ENCODE measurements around the gene SBNO2. TPM values are rescaled to one million over a fixed set of nuclear protein-coding genes. Genes with fewer than 3 reads are reported as not detected.

Gene SBNO2
- total RNA-seq, 1 experiment from 2014 or later = 46.3 TPM

DNA sequence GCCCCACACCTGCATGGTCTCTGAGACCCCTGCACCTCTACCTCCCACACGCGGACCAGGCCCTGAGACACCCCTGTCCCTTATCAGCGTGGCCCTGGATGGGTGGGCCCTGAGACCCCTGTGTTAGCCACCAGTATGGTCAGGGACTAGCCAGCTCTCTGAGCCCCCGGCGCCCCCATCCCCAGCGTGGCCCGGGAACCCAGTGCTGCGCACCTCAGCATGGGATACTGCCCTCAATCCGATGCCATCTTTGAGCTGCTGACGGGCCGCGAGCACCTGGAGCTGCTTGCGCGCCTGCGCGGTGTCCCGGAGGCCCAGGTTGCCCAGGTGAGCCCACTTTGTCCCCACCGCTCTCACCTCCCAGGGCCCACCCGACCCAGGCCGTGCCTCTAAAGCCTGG lies 112.1 kb downstream of the SBNO2 start:
- Mint-ChIP-seq H3K9me3 (no peaks in the 10 kb centered on the region), H3K27ac (peak overlapping the region in 1 of 3 experiments; percentile 93; a peak in 2 of 7 replicates)
- no peak overlapping the region for H2BK5ac ChIP-seq (ENCODE audit: insufficient read length, low read length)

More for the DNA sequence above, 112.1 kb downstream of the SBNO2 start:
- DNase-seq = no peak
- Histone ChIP-seq H2AFZ (ENCODE audit: low read length) (no peak overlapping the region), H2BK20ac (ENCODE audit: low read depth, low read length, poor library complexity, severe bottlenecking) (no peak overlapping the region), H3K27ac (ENCODE audit: insufficient read length, low read depth, low read length) (no peak overlapping the region), H4K5ac (ENCODE audit: insufficient read length, low read depth, low read length) (no peak overlapping the region), H2BK12ac (ENCODE audit: insufficient read length, low read depth, low read length) (no peak overlapping the region), H3K27me3 (ENCODE audit: insufficient read depth, low read length) (no peaks in the 10 kb centered on the region; the same call in 1 of the 2 replicates), H3K4me1 (ENCODE audit: insufficient read depth, low read length) (peaks cover 5% of the 10 kb centered on the region; the same call in 1 of the 2 replicates), H3K56ac (ENCODE audit: insufficient read length, low read depth, low read length) (no peak overlapping the region), H3K23ac (ENCODE audit: insufficient read length, low read depth, low read length) (no peak overlapping the region), H3K9ac (ENCODE audit: extremely low read depth, insufficient read length, low read length) (no peak overlapping the region), H3T11ph (ENCODE audit: low read length) (no peak overlapping the region), H4K8ac (replicated peaks; ENCODE audit: insufficient read length, low read depth, low read length) (no peak overlapping the region), H3K23me2 (ENCODE audit: insufficient read length, low read depth, low read length, poor library complexity, severe bottlenecking) (peaks cover 19% of the 10 kb centered on the region), H3K79me1 (ENCODE audit: insufficient read depth, low read depth, low read length, poor library complexity, severe bottlenecking) (no peaks in the 10 kb centered on the region), H3K4ac (ENCODE audit: low read depth, low read length) (no peak overlapping the region), H3K4me2 (ENCODE audit: insufficient read depth, insufficient read length, low read length) (peak overlapping the region; percentile 14), H3K9me3 (ENCODE audit: control insufficient read depth, low read depth, low read length) (peaks cover 15% of the 10 kb centered on the region), H4K20me1 (ENCODE audit: control insufficient read depth, insufficient read depth, insufficient read length) (no peaks in the 10 kb centered on the region), H2AK5ac (ENCODE audit: insufficient read length, low read length) (no peak overlapping the region), H2BK120ac (ENCODE audit: low read depth, low read length, poor library complexity, severe bottlenecking) (no peak overlapping the region), H3K18ac (ENCODE audit: insufficient read length, low read depth, low read length) (peak overlapping the region; percentile 54), H3K14ac (ENCODE audit: insufficient read depth, low read length) (peak overlapping the region; percentile 16), H3K79me2 (ENCODE audit: insufficient read depth, low read length) (no peaks in the 10 kb centered on the region), H2BK15ac (ENCODE audit: low read depth, low read length) (no peak overlapping the region), H4K91ac (ENCODE audit: insufficient read length, low read depth, low read length) (no peak overlapping the region)
- H3K4me1 Mint-ChIP-seq = peaks cover 11 to 32% of the 10 kb centered on the region in 2 experiments
- TF ChIP-seq, protein P1, sequence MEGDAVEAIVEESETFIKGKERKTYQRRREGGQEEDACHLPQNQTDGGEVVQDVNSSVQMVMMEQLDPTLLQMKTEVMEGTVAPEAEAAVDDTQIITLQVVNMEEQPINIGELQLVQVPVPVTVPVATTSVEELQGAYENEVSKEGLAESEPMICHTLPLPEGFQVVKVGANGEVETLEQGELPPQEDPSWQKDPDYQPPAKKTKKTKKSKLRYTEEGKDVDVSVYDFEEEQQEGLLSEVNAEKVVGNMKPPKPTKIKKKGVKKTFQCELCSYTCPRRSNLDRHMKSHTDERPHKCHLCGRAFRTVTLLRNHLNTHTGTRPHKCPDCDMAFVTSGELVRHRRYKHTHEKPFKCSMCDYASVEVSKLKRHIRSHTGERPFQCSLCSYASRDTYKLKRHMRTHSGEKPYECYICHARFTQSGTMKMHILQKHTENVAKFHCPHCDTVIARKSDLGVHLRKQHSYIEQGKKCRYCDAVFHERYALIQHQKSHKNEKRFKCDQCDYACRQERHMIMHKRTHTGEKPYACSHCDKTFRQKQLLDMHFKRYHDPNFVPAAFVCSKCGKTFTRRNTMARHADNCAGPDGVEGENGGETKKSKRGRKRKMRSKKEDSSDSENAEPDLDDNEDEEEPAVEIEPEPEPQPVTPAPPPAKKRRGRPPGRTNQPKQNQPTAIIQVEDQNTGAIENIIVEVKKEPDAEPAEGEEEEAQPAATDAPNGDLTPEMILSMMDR (conservative IDR thresholded peaks at IDR 0.05) = no peak
- peak overlapping the region in 1 of 2 experiments; percentile 72; a peak in 2 of 5 replicates for H3K4me3 Mint-ChIP-seq
- WGBS (ENCODE audit: extremely low coverage, insufficient read length, low lambda C conversion rate) = no CpG with 5 or more reads among the region's 20 CpGs
- peaks cover 12% of the 10 kb centered on the region for H3K27me3 Mint-ChIP-seq (ENCODE audit: low read depth)
- peaks cover 0 to 5% (median 3%) of the 10 kb centered on the region in 3 experiments; a peak in 1 of 7 replicates for H3K36me3 Mint-ChIP-seq (ENCODE audit: insufficient read depth in 1 of 3, low read depth in 3 of 3)
